Glutamatergic neuron (in vitro differentiated cells): ENCODE measurements around the gene SKI. TPM values are rescaled to one million over a fixed set of nuclear protein-coding genes. Genes with fewer than 3 reads are reported as not detected.

ENCODE experiments used
- DNase-seq: peaks from one replicate; pipeline ENCODE4 v3.0.0; 2022
- H3K27ac Mint-ChIP-seq: one replicate; pipeline ENCODE4 v1.8.0; 2020; ENCODE audit warnings: mild to moderate bottlenecking, mixed read lengths, inconsistent platforms; ENCODE audit not compliant: unreplicated experiment
- H3K27me3 Mint-ChIP-seq: one replicate; pipeline ENCODE4 v1.8.0; 2020; ENCODE audit warnings: mild to moderate bottlenecking, moderate library complexity, mixed read lengths, inconsistent platforms; ENCODE audit not compliant: unreplicated experiment
- H3K36me3 Mint-ChIP-seq: one replicate; pipeline ENCODE4 v1.8.0; 2020; ENCODE audit warnings: mild to moderate bottlenecking, mixed read lengths, inconsistent platforms; ENCODE audit not compliant: unreplicated experiment
- H3K4me1 Mint-ChIP-seq: one replicate; pipeline ENCODE4 v1.8.0; 2020; ENCODE audit warnings: mild to moderate bottlenecking, low read depth, mixed read lengths, inconsistent platforms; ENCODE audit not compliant: unreplicated experiment
- H3K4me3 Mint-ChIP-seq: one replicate; pipeline ENCODE4 v1.8.0; 2020; ENCODE audit warnings: mild to moderate bottlenecking, mixed read lengths, inconsistent platforms; ENCODE audit not compliant: unreplicated experiment
- H3K9me3 Mint-ChIP-seq: one replicate; pipeline ENCODE4 v1.8.0; 2020; ENCODE audit warnings: mild to moderate bottlenecking, moderate library complexity, mixed read lengths, inconsistent platforms; ENCODE audit not compliant: unreplicated experiment
- CTCF ChIP-seq: fragments of 200-600 bp; sonication (generic); IDR thresholded peaks from one replicate; pipeline ENCODE4 v1.5.0; 2021; ENCODE audit not compliant: partially characterized antibody, unreplicated experiment
- total RNA-seq: library from RNA; stranded (reverse); fragmentation: NEBNext Ultra II Directional; extraction: Animal tissue kit (Norgen Biotek cat#: 25700); gene quantifications from one replicate; pipeline ENCODE4 v1.2.1, GENCODE V29; 2021; ENCODE audit not compliant: unreplicated experiment

Gene SKI
- total RNA-seq, 1 donor from 2014 or later, result 143 TPM

DNA sequence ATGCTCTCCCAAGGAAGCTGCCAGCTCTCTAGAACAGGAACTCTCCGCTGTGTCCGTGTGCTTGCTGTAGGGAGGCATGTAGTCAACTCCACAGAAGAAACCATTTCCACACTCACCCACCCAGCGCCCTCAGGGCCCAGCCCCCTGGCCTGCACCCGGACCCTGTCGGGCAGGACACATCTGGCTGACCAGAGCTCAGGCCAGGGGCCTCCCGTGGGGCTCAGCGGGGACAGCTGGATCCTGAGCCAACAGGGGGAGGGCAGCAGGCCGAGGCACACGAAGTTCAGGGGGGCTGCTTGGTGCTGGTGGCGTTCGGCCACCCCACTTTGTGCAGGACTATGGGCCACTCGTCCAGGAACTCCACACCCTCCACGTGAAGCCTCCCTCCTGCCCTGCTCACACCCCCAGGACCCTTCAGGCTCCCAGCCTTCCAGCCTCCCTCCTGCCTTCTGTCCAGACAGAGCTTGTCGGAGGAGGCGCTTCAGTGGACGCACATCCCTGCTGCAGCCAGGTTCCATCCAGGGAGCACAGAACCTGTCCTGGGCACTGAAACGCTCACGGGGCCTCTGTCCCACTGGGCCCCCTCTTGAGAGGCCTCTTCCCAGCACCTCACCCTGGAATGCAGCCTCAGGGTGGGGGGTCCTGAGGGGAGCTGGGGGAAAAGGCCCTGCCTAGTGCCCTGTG, 18.6 kb upstream of the SKI start:
- DNase-seq, result no peak
- Mint-ChIP-seq H3K9me3 (no peaks in the 10 kb centered on the region), H3K27ac (peak overlapping the region; percentile 79), H3K27me3 (peaks cover 2% of the 10 kb centered on the region), H3K36me3 (no peaks in the 10 kb centered on the region), H3K4me1 (peaks cover 14% of the 10 kb centered on the region), H3K4me3 (peak overlapping the region; percentile 47)
- TF ChIP-seq CTCF, result no peak

DNA sequence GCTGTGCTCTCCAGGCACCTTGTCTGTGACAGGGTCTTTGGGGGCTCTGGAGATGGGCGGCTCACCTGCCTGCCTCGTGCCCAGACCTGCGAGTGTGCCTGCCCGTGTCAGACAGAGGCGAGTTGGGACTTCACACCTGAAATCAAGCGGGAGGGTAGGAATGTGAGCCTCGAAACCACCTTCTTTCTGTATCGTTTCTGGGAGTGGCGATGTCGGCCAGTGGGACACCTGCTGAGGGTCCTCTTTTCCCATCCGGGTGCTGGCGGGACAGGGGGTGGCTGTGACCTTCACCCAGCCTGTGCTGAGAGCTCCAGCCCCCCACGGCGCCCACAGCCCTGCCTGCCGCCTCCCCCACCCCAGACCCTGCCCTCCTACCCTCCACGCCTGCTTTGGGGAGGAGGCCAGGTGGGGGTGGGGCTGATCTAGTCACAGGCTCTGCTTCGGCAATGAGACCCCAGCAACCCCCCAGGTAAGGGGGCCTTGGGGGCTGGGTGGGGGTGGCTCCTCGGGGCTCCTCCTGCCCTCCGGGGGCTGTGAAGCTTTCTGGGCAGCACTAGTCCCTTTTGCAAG, 17.9 kb upstream of the SKI start:
- Mint-ChIP-seq H3K9me3 (no peaks in the 10 kb centered on the region), H3K27me3 (peaks cover 2% of the 10 kb centered on the region)
- DNase-seq, result no peak

DNA sequence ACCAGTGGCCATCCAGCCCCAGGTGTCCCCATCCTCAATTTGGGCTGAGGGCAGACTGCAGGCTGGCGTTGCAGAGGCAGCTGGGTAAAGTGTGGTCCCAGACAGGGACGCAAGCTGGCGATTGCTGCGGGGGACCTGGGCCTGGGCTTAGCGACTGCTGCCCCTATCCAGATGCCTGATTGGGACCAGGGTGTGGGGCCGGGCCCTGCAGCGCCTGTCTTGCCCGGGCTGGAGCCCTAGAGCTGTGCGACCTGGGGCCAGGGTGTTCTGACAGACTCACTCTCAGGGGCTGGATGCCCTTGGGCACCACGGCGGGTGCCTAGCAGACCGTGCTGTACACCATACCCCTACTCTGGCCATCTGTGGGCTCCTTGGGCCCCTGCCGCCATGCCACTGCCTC, 17.3 kb upstream of the SKI start:
- peaks cover 2% of the 10 kb centered on the region for H3K27me3 Mint-ChIP-seq

More for the DNA sequence above, 17.9 kb upstream of the SKI start:
- Mint-ChIP-seq H3K4me3 (no peak overlapping the region), H3K36me3 (no peaks in the 10 kb centered on the region), H3K27ac (peak overlapping the region; percentile 33), H3K4me1 (peaks cover 14% of the 10 kb centered on the region)
- no peak for TF ChIP-seq CTCF

DNA sequence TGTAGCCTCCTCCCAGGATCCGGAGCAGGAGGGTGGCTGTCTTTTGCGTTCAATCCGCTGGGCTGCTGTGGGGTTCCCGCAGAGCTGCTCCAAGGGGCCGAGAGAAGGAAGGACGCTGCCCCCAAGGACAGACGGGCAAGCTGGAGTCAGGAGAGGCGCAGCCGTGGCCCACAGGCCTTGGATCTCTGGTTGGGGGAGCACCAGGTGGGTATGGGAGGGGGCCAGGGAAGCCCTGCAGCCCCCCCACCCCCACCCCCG, 15.9 kb upstream of the SKI start:
- Mint-ChIP-seq H3K27me3 (peaks cover 2% of the 10 kb centered on the region), H3K4me3 (peak overlapping the region; percentile 46), H3K9me3 (no peaks in the 10 kb centered on the region), H3K4me1 (peaks cover 10% of the 10 kb centered on the region), H3K36me3 (no peaks in the 10 kb centered on the region), H3K27ac (peak overlapping the region; percentile 76)
- DNase-seq, result no peak
- TF ChIP-seq CTCF, result no peak

More for the DNA sequence above, 17.3 kb upstream of the SKI start:
- Mint-ChIP-seq H3K4me1 (peaks cover 14% of the 10 kb centered on the region), H3K9me3 (no peaks in the 10 kb centered on the region), H3K4me3 (no peak overlapping the region), H3K27ac (no peak overlapping the region), H3K36me3 (no peaks in the 10 kb centered on the region)
- no peak for TF ChIP-seq CTCF
- DNase-seq, result no peak
